Endothelial cell of umbilical vein (primary cell): ENCODE measurements around the gene NEDD4. TPM values are rescaled to one million over a fixed set of nuclear protein-coding genes. Genes with fewer than 3 reads are reported as not detected.

ENCODE experiments used
- BruUV-seq: library from RNA; stranded (reverse); fragments of 400-500 nt; replicated peaks from 2 replicates; lab custom pipeline; 2021; lab: Mats Ljungman, UMichigan
- CTCF ChIA-PET: fragments of 300-600, 350-600 bp; sonication (Branson Sonifier 250); formaldehyde crosslinking; loops from one replicate; lab custom pipeline; 2021; ENCODE audit warnings: antibody characterized with exemption, inconsistent platforms; lab: Charles Lee
- POLR2A ChIA-PET: fragments of 300-600, 350-600 bp; sonication (Branson Sonifier 250); formaldehyde crosslinking; loops from one replicate; lab custom pipeline; 2021; ENCODE audit warnings: antibody characterized with exemption, inconsistent platforms; lab: Charles Lee
- DNase-seq: peaks from one replicate; pipeline ENCODE4 v3.0.0-alpha.2; 2011; ENCODE audit warnings: low read depth, low spot score
- FAIRE-seq: peaks from 2 replicates; lab custom pipeline; 2011; peaks lifted over from hg19 to GRCh38; lab: Jason Lieb, UNC
- H2AFZ ChIP-seq: 2 replicates; pipeline ENCODE4 v1.6.0; 2012; ENCODE audit warnings: low read depth, low read length, control low read depth, inconsistent platforms
- H3K27ac ChIP-seq: 2 replicates; pipeline ENCODE4 v1.5.1; 2011; ENCODE audit warnings: low read depth, mild to moderate bottlenecking, control low read depth, low read length, moderate library complexity; ENCODE audit not compliant: insufficient read depth
- H3K27me3 ChIP-seq, 2 experiments: 2 replicates each; pipeline versions ENCODE4 v1.6.0 to v1.6.1; 2011; ENCODE audit warnings: low read length in 2 of 2, mixed read lengths in 1 of 2; ENCODE audit not compliant: control insufficient read depth in 2 of 2, insufficient read depth in 2 of 2
- H3K36me3 ChIP-seq, 2 experiments: 2 replicates in 1 of 2; 3 replicates in 1 of 2; pipeline ENCODE4 v1.5.1; 2011; ENCODE audit warnings: low read length in 2 of 2, mild to moderate bottlenecking in 1 of 2, moderate library complexity in 1 of 2; ENCODE audit not compliant: control insufficient read depth in 2 of 2, insufficient read depth in 2 of 2; ENCODE audit errors: extremely low read depth in 1 of 2
- H3K4me1 ChIP-seq: 3 replicates; pipeline ENCODE4 v1.5.1; 2011; ENCODE audit warnings: mild to moderate bottlenecking, low read length; ENCODE audit not compliant: control insufficient read depth, insufficient read depth; ENCODE audit errors: extremely low read depth
- H3K4me2 ChIP-seq: 2 replicates; pipeline ENCODE4 v1.6.1; 2011; ENCODE audit warnings: low read length, control low read depth, mixed read lengths; ENCODE audit not compliant: insufficient read depth
- H3K4me3 ChIP-seq, 3 experiments: fragments of 200-600 bp in 1 of 3; sonication (generic), shearing (Covaris generic) in 1 of 3; replicated peaks in 1 of 3; 2 replicates each; pipeline ENCODE4 v1.5.1; 2011 to 2016; ENCODE audit warnings: control low read depth in 3 of 3, low read length in 3 of 3, mild to moderate bottlenecking in 2 of 3, inconsistent platforms in 1 of 3, low read depth in 1 of 3, moderate library complexity in 1 of 3; ENCODE audit not compliant: insufficient read depth in 1 of 3
- H3K79me2 ChIP-seq: 2 replicates; pipeline ENCODE4 v1.6.0; 2012; ENCODE audit warnings: low read length, inconsistent platforms; ENCODE audit not compliant: control insufficient read depth, insufficient read depth
- H3K9ac ChIP-seq: replicated peaks from 2 replicates; pipeline ENCODE3; 2011; ENCODE audit warnings: low read length, control low read depth; ENCODE audit not compliant: insufficient read depth; ENCODE audit errors: extremely low read depth
- H3K9me1 ChIP-seq: replicated peaks from 3 replicates; pipeline ENCODE4 v1.6.0; 2011; ENCODE audit warnings: mild to moderate bottlenecking, low read length; ENCODE audit not compliant: control insufficient read depth, insufficient read depth; ENCODE audit errors: extremely low read depth
- H3K9me3 ChIP-seq: replicated peaks from 2 replicates; pipeline ENCODE4 v1.5.1; 2012; ENCODE audit warnings: low read length, inconsistent platforms; ENCODE audit not compliant: control insufficient read depth, insufficient read depth
- H4K20me1 ChIP-seq: replicated peaks from 2 replicates; pipeline ENCODE3; 2011; ENCODE audit warnings: mild to moderate bottlenecking, low read length; ENCODE audit not compliant: control insufficient read depth, insufficient read depth; ENCODE audit errors: extremely low read depth
- CTCF ChIP-seq, 2 donors: IDR thresholded peaks; 1 replicate in 1 of 2; 2 replicates in 1 of 2; pipeline ENCODE4 v1.5.1; 2011; ENCODE audit warnings: low read length in 2 of 2, mild to moderate bottlenecking in 2 of 2, moderate library complexity in 2 of 2, control low read depth in 1 of 2, inconsistent platforms in 1 of 2, low read depth in 1 of 2; ENCODE audit not compliant: insufficient read depth in 1 of 2; ENCODE audit errors: extremely low read depth in 1 of 2
- EZH2 ChIP-seq: IDR thresholded peaks from 2 replicates; pipeline ENCODE4 v1.6.1; 2012; ENCODE audit warnings: borderline replicate concordance, low read depth, mild to moderate bottlenecking, moderate library complexity, low read length, inconsistent platforms; ENCODE audit not compliant: severe bottlenecking
- FOS ChIP-seq: IDR thresholded peaks from 2 replicates; pipeline ENCODE4 v1.6.1; 2011; ENCODE audit warnings: mild to moderate bottlenecking, low read length, moderate library complexity, borderline replicate concordance; ENCODE audit not compliant: insufficient read depth
- GATA2 ChIP-seq: IDR thresholded peaks from 2 replicates; pipeline ENCODE4 v1.7.0; 2011; ENCODE audit warnings: low read depth, mild to moderate bottlenecking, moderate library complexity, mixed read lengths, low read length; ENCODE audit not compliant: insufficient read length, insufficient read depth
- JUN ChIP-seq: IDR thresholded peaks from 2 replicates; pipeline ENCODE4 v1.6.1; 2011; ENCODE audit warnings: borderline replicate concordance, low read depth; ENCODE audit not compliant: insufficient read length, insufficient read depth
- MAX ChIP-seq: IDR thresholded peaks from 2 replicates; pipeline ENCODE4 v1.6.1; 2011; ENCODE audit not compliant: insufficient read depth, insufficient read length
- MYC ChIP-seq: IDR thresholded peaks from one replicate; pipeline ENCODE4 v1.6.1; 2011; ENCODE audit warnings: mild to moderate bottlenecking, low read depth, low read length
- POLR2A ChIP-seq: IDR thresholded peaks from 2 replicates; pipeline ENCODE4 v1.6.1; 2012; ENCODE audit warnings: low read depth, mild to moderate bottlenecking, control low read depth, low read length
- POLR2AphosphoS5 ChIP-seq: IDR thresholded peaks from 2 replicates; pipeline ENCODE4 v1.6.1; 2012; ENCODE audit warnings: low read depth, mild to moderate bottlenecking, control low read depth, low read length, moderate library complexity; ENCODE audit not compliant: insufficient read depth
- dilution Hi-C: fragments of 300-500 bp; cut with MboI; formaldehyde crosslinking; loops from one replicate; pipeline ENCODE4 v1.15.0; 2019; ENCODE audit warnings: low sequenced_read_pairs; ENCODE audit not compliant: extremely low pct_ligation_motif_present
- intact Hi-C: fragments of 100-400 bp; cut with micrococcal nuclease; formaldehyde crosslinking; loops from one replicate; pipeline ENCODE4 v1.10.0; 2022
- polyA plus RNA-seq, 4 experiments: library from polyadenylated mRNA; depleted of rRNA in 3 of 4; stranded (reverse) in 3 of 4; unstranded in 1 of 4; fragments of >200 nt; gene quantifications; 2 replicates each; pipeline versions ENCODE4 v1.2.1 to v1.2.3, GENCODE V29; 2011 to 2012; ENCODE audit warnings: missing spikeins in 1 of 4
- total RNA-seq: library from RNA; stranded (reverse); gene quantifications from 2 replicates; pipeline ENCODE4 v1.2.3, GENCODE V29; 2021

NEDD4 gene
- total and polyA plus RNA-seq, 2 donors (not counting 3 experiments of a cell fraction or from before 2014, with no cell fraction given): 9.2 to 39.0 TPM

DNA sequence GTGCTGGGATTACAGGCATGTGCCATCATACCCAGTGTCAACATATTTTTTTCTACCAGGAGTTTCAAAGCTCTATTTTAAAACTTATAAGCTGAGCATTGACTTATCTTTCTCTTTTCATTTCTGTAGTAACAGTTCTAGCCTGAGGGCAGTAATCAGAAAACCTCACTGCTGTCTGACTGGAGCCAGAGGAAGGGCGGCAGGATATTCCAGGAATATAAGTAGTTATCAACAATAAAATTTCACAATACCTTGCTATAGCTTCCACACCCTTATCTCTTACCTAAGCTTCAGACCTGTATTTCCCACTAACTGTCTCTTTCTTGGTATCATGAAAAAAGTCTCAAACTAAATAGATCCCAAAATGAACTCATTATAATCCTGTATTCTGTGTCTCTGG, 5.1 kb upstream of the NEDD4 start:
- POLR2A ChIA-PET: no interaction called here
- DNase-seq: no peak
- dilution Hi-C loops: no loop called here
- H3K27me3 ChIP-seq: no peaks in the 10 kb centered on the region
- no peak overlapping the region for H3K4me3 ChIP-seq
- no peaks in the 10 kb centered on the region for H3K9me3 ChIP-seq
- intact Hi-C loops: no loop called here
- BruUV-seq: no TSS peak
- no peak for FAIRE-seq
- no peaks in the 10 kb centered on the region for H4K20me1 ChIP-seq
- peaks cover 7% of the 10 kb centered on the region for H3K4me1 ChIP-seq
- no peak overlapping the region for H3K9ac ChIP-seq
- H2AFZ ChIP-seq: no peak overlapping the region
- H3K36me3 ChIP-seq: no peaks in the 10 kb centered on the region
- H3K79me2 ChIP-seq: no peaks in the 10 kb centered on the region
- H3K27ac ChIP-seq: no peak overlapping the region
- CTCF ChIA-PET: interaction anchor here (1.1 kb wide), 1 partner anchor 81 kb away, joined by 3 read pairs; no protein-coding TSS in a partner anchor
- H3K4me2 ChIP-seq: no peak overlapping the region
- no peak for TF ChIP-seq JUN
- TF ChIP-seq EZH2: no peak
- no peak for TF ChIP-seq FOS
- TF ChIP-seq POLR2AphosphoS5: no peak
- TF ChIP-seq CTCF (IDR thresholded peaks at IDR 0.05; ENCODE audit: extremely low read depth in 1 of 2, insufficient read depth in 1 of 2, low read depth in 1 of 2, low read length in 2 of 2): no peak
- TF ChIP-seq GATA2: no peak
- TF ChIP-seq MYC: no peak
- no peak for TF ChIP-seq MAX
- TF ChIP-seq POLR2A: no peak
- no peaks in the 10 kb centered on the region for H3K9me1 ChIP-seq
